Natural killer cell treated with Interleukin-12 subunit alpha and Interleukin-12 subunit beta and Interleukin-15 and Interleukin-18, amount 100 ng/mL, for 72 hours (primary cell): Measurements from ENCODE around the gene THAP3. TPM values are rescaled to one million over a fixed set of nuclear protein-coding genes. Genes with fewer than 3 reads are reported as not detected.
A peak's percentile ranks its signal among the peaks of the same experiment; 100 is the strongest.
"Not testable (repeated sequence)": the region's sequence is repeated elsewhere in the genome, so short reads cannot be mapped to it uniquely, and the experiment has no call there.

Experiments used
- ATAC-seq, 2 donors: fragments of 150-1000 bp; cut with Tn5 transposase in 1 of 2; sonication (Bioruptor Pico), chemical (Tn5 transposase) in 1 of 2; 2 replicates each; pipeline ENCODE4 v1.10.0; 2021
- DNase-seq: peaks from one replicate; pipeline ENCODE4 v3.0.0; 2022; ENCODE audit warnings: low spot score
- H3K27ac Mint-ChIP-seq, 2 donors: 1 replicate in 1 of 2; 2 replicates in 1 of 2; pipeline ENCODE4 v1.8.0; 2022; ENCODE audit warnings: mixed read lengths in 2 of 2, mild to moderate bottlenecking in 1 of 2, moderate library complexity in 1 of 2
- H3K27me3 Mint-ChIP-seq, 2 donors: 1 replicate in 1 of 2; 2 replicates in 1 of 2; pipeline ENCODE4 v1.8.0; 2022; ENCODE audit warnings: mixed read lengths in 2 of 2
- H3K36me3 Mint-ChIP-seq: one replicate; pipeline ENCODE4 v1.8.0; 2022; ENCODE audit warnings: mixed read lengths
- H3K4me1 Mint-ChIP-seq, 2 donors: 1 replicate in 1 of 2; 2 replicates in 1 of 2; pipeline ENCODE4 v1.8.0; 2022; ENCODE audit warnings: low read depth in 2 of 2, mixed read lengths in 2 of 2, mild to moderate bottlenecking in 1 of 2
- H3K4me3 Mint-ChIP-seq: one replicate; pipeline ENCODE4 v1.8.0; 2022; ENCODE audit warnings: mixed read lengths
- H3K9me3 Mint-ChIP-seq: 2 replicates; pipeline ENCODE4 v1.8.0; 2022; ENCODE audit warnings: mixed read lengths
- total RNA-seq, 2 donors: library from RNA; stranded (reverse); gene quantifications; one replicate each; pipeline ENCODE4 v1.2.3, GENCODE V29; 2022

The THAP3 gene
- total RNA-seq, 2 donors from 2014 or later = 18.7 to 33.2 TPM

DNA sequence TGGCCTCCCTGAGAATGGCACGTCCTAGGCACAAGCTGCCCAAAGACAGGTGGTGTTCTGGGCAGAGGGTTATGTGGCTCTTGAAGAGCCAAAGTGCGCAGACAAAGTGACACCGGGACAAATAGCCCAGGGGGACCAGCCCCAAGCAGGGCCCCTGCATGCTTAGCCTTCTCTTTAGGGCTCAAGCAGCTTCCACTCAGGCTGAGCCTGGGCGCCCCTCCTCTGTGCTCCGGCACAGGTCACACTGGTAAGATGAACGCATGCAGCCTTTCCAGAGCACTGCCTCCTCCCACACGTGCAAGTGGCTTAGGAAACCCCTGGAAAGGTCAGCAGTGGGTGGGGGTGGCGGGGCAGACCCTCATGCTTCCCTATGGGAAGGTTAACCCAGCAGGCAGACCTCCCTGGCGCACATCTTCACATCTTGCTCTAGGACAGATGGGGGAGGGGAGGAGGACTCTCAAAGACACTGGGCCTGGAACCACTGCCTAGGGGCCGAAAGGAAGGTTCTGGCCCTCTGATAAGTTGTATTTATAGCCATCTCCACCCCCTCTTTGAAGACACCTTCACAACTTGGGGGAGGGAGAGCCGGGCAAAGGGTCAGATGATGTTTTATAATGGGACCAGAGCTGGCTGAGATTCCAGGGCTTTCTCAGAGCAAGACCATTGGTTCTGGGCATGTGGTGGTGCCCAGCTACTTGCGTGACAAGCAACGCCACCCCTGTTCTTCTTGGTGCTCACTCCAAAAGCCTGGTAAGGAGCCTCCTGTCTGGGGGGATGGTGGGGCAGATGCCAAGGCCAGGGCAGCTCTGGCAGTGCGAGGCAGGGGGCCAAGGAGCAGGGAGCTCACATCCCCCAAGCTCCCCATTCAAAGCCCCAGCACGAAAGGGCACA, 27.5 kb upstream of the THAP3 start:
- Mint-ChIP-seq H3K27me3 (no peaks in the 10 kb centered on the region), H3K4me3 (no peak overlapping the region), H3K36me3 (no peaks in the 10 kb centered on the region), H3K9me3 (no peaks in the 10 kb centered on the region), H3K27ac (no peak overlapping the region), H3K4me1 (peaks cover 27 to 42% of the 10 kb centered on the region in 2 donors)
- no peak for DNase-seq
- ATAC-seq = no peak

DNA sequence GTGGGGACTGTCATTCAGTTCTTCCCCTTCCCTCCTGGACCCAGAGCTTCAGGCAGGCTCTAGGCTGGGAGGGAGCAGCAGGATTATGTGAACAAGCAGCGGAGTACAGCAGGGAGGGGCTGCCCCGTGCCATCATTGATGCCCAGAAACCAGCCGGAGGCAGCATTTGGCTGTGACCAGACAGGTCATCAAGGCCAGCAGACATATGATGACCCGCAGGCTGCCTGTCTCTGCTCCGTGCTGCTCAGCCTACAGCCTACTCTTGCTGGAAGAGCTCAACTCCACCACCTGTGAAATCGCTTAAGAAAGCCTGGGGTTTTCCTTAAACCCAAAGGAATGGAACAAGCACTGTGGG, 26.9 kb upstream of the THAP3 start:
- no peak for DNase-seq
- H3K36me3 Mint-ChIP-seq = no peaks in the 10 kb centered on the region
- H3K27me3 Mint-ChIP-seq = no peaks in the 10 kb centered on the region
- H3K4me1 Mint-ChIP-seq = peaks cover 27 to 39% of the 10 kb centered on the region in 2 donors
- H3K9me3 Mint-ChIP-seq = no peaks in the 10 kb centered on the region
- no peak for ATAC-seq
- H3K4me3 Mint-ChIP-seq = no peak overlapping the region
- H3K27ac Mint-ChIP-seq = no peak overlapping the region

DNA sequence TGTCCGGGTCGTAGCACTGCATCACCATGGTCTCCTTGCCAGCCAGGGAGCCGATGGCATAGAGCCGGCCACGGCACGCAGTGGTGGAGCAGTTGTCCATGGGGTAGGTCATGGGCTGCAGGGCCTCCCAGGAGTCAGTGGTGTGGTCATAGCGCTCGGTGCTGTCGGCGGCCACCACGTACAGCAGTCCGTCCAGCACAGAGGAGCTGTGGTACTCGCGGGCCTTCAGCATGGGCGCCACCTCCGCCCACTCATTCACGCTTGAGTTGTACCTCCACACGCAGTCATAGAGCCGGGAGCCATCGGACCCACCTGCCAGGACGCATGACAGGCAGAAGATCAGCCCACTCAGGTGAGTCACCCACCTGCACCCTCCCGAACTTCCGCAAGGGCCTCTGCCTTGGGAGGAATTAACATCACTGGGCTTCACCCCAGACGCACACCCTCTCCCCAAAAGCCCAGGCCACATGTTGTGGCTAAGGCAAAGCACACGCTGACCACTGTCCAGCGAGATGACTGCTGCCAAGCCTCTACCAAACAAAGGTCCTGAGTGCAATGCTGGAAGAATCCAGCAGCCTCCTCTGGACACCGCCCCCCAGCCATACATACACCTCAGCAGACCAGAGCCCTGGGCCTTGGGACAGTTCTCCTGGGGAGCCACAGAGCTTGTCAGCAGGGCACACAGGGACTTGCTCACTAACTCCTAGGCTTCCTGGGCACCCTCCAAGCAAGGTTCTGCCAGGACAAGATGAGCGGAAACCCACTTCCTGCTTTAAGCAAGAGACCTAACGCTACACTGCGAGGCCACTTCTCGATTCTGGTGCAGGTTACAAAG, 25.3 kb upstream of the THAP3 start:
- no peak for ATAC-seq
- Mint-ChIP-seq H3K36me3 (no peaks in the 10 kb centered on the region), H3K4me1 (peaks cover 35 to 37% of the 10 kb centered on the region in 2 donors)

DNA sequence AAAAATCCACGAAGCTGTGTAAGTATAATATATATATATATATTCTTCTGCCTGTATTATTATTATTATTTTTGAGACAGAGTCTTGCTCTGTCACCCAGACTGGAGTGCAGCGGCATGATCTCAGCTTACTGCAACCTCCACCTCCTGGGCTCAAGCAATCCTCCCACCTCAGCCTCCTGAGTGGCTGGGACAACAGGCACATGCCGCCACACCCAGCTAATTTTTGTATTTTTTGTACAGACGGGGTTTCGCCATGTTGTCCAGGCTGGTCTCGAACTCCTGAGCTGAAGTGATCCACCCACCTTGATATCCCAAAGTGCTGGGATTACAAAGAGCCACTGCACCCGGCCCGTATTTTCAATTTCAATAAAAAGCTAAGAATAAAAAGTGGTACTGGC, 24.7 kb upstream of the THAP3 start:
- H3K36me3 Mint-ChIP-seq, DNase-seq, H3K9me3 Mint-ChIP-seq, ATAC-seq, H3K27me3 Mint-ChIP-seq: not testable (repeated sequence)
- peak overlapping the region; percentile 94 for H3K4me3 Mint-ChIP-seq
- H3K27ac Mint-ChIP-seq = peak overlapping the region; percentile 83 to 95
- peaks cover 35 to 38% of the 10 kb centered on the region in 2 donors for H3K4me1 Mint-ChIP-seq

More for the DNA sequence above, 25.3 kb upstream of the THAP3 start:
- no peaks in the 10 kb centered on the region for H3K27me3 Mint-ChIP-seq
- peak overlapping the region; percentile 94 for H3K4me3 Mint-ChIP-seq
- H3K27ac Mint-ChIP-seq = peak overlapping the region; percentile 83 to 95
- H3K9me3 Mint-ChIP-seq = no peaks in the 10 kb centered on the region
- no peak for DNase-seq

DNA sequence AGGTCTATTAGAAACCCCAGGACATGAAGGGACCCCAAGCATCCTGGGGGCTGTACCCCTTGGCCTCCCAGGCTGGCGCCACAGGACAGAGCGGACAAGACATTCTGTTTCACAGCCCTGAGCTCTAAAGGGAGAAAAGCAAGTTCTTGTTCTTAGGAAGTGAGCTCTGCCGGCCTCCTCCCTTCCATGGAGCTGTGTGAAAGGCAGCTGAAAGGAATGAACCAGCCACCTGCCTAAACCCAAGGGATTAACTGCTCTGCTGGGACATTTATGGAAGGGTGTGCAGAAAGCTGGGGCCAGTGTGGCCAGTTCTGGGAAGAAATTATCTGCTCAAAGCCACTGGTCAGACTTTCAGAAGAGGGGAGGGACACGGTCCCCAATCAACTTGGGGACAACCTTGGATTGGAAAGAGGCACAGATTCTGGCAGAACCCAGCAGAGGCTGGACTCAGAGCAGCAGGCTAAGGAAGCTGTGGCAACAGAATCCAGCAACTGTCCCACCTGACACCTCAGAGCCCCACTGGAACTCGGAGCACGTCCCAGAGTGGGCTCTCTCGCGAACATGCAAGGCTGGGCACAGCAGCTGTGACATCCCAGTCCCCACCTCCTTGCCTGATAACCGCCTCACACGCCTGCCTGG, 24.1 kb upstream of the THAP3 start:
- DNase-seq = no peak
- Mint-ChIP-seq H3K27me3 (no peaks in the 10 kb centered on the region), H3K36me3 (no peaks in the 10 kb centered on the region), H3K27ac (peak overlapping the region; percentile 83 to 95), H3K4me3 (peak overlapping the region; percentile 94), H3K9me3 (no peaks in the 10 kb centered on the region), H3K4me1 (peaks cover 30 to 38% of the 10 kb centered on the region in 2 donors)
- ATAC-seq = no peak

DNA sequence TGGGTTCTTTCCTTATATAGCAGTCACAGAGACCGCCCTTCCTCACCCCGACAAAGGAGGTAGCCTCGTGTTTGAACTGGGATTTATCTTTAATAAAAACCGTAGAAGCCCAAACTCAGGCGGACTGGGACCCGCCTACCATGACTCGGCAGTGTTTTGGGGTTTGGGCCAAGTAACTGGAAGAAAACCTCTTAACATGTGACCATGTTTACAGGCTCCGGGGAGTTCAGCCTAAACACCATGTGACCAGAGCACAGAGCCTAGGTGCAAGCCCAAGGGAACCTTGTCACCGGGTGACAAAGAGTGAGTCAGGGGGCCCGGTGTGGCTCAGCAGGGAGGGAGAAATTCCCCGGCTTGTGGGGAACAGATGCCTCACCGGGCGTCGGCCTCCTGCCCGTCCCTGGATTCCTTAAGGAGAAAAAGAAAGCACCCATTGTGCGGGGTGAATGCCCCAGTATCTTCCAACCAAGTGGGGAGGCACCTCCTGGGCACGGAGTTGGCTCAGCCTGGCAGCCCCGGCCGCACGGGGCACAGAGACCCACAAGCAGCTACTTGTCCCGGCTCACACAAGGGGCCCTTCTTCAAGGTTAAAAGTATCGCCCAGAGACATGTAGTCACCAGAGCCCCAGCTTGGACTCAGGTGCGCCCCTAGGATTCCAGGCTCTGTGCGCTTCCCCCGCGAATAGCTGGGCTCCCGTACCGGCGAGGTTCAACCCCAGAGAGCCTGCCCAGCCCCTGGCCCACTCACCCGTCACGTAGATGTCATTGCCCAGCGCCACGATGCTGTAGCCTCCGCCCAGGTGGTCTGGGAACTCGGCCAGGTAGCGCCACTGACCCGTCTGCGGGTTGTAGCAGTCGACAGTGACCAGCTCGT, 23.4 kb upstream of the THAP3 start:
- H3K27ac Mint-ChIP-seq = peak overlapping the region; percentile 83 to 95
- no peaks in the 10 kb centered on the region for H3K27me3 Mint-ChIP-seq
- H3K36me3 Mint-ChIP-seq = no peaks in the 10 kb centered on the region
- DNase-seq (peak; percentile 82), ATAC-seq (peak; percentile 62 to 65)
- no peaks in the 10 kb centered on the region for H3K9me3 Mint-ChIP-seq
- H3K4me3 Mint-ChIP-seq = peak overlapping the region; percentile 94
- H3K4me1 Mint-ChIP-seq = peaks cover 22 to 38% of the 10 kb centered on the region in 2 donors

DNA sequence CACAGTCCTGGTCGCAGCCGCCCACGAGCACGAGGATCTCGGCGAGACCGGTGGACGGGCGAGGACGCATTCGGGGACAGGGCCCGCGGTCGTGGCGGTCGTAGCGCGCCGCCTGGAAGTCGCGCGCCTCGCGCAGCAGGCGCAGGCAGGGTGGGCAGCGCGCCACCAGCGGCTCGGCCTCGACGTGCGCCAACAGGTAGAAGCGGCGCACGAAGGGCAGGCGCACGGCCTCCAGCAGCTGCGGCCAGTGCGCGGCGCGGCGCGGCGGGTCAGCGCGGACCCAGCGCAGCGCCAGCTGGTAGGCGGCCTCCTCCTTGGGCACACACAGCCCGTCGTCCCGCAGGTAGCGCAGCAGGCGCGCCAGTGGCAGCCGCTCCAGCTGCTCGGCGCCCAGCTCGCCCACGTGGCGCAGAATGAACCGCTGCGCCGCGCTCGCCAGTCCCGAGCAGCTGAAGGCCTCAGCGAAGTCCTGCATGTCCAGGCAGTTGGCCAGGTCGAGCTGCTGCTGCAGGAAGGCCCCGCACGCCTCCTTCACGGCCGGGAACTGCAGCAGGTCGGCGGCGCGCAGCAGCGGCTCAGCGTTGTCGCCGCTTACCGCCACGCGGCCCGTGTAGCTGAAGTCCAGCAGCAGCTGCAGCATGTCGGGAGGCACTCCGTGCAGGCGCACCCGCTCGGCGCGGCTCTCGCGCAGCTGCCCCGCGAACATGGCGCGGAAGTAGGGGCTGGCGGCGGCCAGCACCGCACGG, 22.6 kb upstream of the THAP3 start:
- H3K9me3 Mint-ChIP-seq = no peaks in the 10 kb centered on the region
- H3K27ac Mint-ChIP-seq = peak overlapping the region; percentile 83 to 95
- H3K36me3 Mint-ChIP-seq = no peaks in the 10 kb centered on the region
- DNase-seq = no peak
- ATAC-seq = peak; percentile 66 to 72
- peak overlapping the region; percentile 94 for H3K4me3 Mint-ChIP-seq
- no peaks in the 10 kb centered on the region for H3K27me3 Mint-ChIP-seq
- H3K4me1 Mint-ChIP-seq = peaks cover 21 to 38% of the 10 kb centered on the region in 2 donors

DNA sequence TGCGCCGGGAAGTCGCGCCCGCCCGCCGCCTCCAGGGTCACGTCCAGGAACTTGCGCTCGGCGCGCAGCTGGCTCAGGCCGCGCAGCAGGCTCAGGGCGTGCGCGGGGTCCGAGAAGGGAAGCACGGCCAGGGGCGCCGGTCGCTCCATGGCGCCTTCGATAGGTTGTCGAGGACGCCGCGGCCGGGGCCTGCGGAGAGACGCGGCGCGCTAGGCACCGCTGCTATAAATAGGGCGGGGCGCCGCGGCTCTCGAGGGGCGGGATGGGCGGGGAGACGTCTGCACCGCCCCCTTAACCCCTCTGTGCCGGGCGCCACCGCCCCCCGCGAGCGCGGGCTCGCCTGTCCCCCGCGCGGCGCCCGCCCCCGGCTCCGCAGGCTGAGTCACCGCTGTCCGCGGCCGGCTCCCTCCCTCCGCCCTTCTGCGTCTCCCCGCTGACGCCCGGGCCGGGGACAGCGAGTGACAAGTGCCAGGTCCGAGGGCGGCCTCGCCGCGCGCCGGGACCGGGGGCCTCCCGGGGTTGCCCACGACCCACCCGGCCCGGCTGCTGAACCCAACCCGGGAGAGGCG, 21.9 kb upstream of the THAP3 start, which contains the start of gene KLHL21:
KLHL21 (minus strand) TSS at position 201 of the 569 bp plus-strand sequence; CDS start at position 149, 52 bp downstream.
- no peaks in the 10 kb centered on the region for H3K9me3 Mint-ChIP-seq
- no peaks in the 10 kb centered on the region for H3K36me3 Mint-ChIP-seq
- peak within 1 kb of the TSS; percentile 94 to 95 for H3K27ac Mint-ChIP-seq
- H3K4me1 Mint-ChIP-seq = peaks cover 21 to 38% of the 10 kb centered on the region in 2 donors
- H3K4me3 Mint-ChIP-seq = peak within 1 kb of the TSS; percentile 94
- H3K27me3 Mint-ChIP-seq = no peaks in the 10 kb centered on the region
- DNase-seq (peak; percentile 96), ATAC-seq (peak; percentile 89 to 93)

DNA sequence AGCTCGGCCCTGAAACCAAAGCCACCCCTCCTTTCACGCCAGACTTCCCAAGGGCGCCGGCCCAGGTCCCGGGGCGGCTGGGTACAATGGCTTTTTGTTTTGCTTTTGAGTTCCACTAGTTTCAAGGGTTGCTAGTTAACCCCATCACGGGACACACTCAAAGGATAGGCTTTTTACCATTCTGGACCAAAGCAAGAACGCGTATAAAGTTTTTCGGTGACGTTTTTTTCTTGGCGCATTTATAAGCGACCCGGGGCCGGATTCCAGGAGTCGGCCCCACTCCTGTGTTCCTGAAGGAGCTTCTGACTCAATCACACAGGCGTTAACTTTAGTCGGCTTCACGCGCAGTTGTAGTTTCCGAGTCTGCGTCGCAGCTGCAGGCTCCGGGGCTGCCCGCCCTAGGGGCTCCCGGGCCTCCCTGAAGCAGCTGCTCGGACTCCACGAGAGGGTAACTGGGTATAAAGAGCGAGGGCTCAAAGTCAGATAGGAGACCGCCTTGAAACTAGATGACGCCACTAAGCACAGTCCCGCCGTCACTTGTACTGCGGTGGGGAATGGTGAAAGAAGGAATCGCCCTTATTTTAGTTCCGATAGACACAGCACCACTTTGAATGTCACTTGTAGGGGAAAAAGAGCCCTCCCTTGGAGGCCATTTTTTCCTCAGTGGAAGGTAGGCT, 21.3 kb upstream of the THAP3 start:
- Mint-ChIP-seq H3K36me3 (no peaks in the 10 kb centered on the region), H3K9me3 (no peaks in the 10 kb centered on the region), H3K4me3 (peak overlapping the region; percentile 79), H3K4me1 (peaks cover 21 to 38% of the 10 kb centered on the region in 2 donors), H3K27me3 (no peaks in the 10 kb centered on the region), H3K27ac (peak overlapping the region; percentile 94 to 95)
- ATAC-seq = peak; percentile 40 to 65
- DNase-seq = peak; percentile 74

DNA sequence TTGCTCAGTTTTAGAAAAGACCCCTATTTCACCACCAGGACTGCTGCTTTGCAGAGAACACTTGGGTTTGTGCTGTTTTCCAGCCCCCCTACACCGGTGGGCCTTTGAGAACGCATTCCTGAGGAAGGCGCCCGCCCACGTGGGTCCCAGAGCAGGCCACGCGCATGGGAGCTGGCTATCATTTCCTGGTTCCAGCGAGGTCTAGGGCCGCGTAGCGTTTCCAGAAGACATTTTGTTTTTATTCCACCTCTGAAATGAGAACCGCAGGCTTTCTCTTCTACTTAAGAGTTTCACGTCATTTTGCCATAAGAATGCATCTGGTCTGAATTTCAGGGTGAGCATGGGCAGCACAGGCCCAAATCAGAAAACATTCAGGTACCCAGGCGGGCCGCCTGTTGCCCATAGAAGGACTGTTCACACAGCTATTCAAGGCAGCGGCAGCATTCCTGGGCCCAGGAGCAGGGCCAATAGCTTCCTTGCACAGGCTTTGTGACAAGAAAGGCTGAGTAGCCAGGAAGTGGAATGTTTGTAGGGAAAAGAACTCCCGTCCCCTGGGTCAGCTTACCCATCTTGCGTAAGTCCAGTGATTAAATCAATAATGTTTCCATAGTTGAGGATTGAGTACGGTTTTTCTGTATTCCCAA, 20.6 kb upstream of the THAP3 start:
- H3K4me1 Mint-ChIP-seq = peaks cover 16 to 32% of the 10 kb centered on the region in 2 donors
- H3K36me3 Mint-ChIP-seq = no peaks in the 10 kb centered on the region
- H3K9me3 Mint-ChIP-seq = no peaks in the 10 kb centered on the region
- H3K4me3 Mint-ChIP-seq = peak overlapping the region; percentile 79
- no peaks in the 10 kb centered on the region for H3K27me3 Mint-ChIP-seq
- peak overlapping the region; percentile 94 to 95 for H3K27ac Mint-ChIP-seq
- DNase-seq (no peak), ATAC-seq (no peak)

DNA sequence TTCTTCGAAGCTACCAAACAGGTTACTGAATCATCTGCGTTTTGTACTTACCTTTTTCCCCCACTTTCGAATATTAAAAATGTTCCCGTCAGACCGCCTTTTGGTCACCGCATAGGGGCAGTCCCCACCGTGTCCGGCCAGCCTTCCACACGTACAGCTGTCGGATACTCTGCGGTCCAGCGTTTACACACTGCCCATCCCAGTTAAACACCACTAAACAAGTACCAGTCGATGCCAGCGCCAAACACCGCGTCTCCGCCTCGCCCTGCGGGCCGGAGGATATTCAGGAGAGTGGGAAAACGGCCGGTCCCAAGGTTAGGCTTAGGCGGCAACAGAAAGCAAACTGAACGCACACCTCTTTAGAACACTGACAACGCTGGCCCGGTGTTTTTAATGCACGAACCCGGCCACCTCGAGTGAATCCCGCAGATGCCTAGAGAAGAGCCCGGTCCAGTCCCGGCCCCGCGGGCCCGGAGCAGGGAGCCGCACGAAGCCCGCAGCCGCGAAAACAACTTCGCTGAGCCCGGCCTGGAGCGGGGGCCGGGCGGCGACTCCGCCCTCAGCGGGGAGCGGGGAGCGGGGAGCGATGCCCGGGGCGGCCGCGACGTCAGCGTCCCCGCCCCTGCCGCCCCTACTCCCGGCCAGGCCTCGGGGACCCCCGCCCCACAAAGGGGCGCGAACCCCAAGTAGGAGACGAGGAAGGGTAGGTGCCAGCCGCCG, 11.9 kb upstream of the THAP3 start:
- no peak for DNase-seq
- no peaks in the 10 kb centered on the region for H3K36me3 Mint-ChIP-seq
- H3K4me3 Mint-ChIP-seq = peak overlapping the region; percentile 98
- H3K9me3 Mint-ChIP-seq = no peaks in the 10 kb centered on the region
- peak in 1 of 2 donors; percentile 55 for ATAC-seq
- H3K4me1 Mint-ChIP-seq = peaks cover 12 to 16% of the 10 kb centered on the region in 2 donors
- no peaks in the 10 kb centered on the region for H3K27me3 Mint-ChIP-seq
- peak overlapping the region; percentile 75 to 82 for H3K27ac Mint-ChIP-seq
